Osteocyte (in vitro differentiated cells): ENCODE results near the gene NOL9. TPM values are rescaled to one million over a fixed set of nuclear protein-coding genes. Genes with fewer than 3 reads are reported as not detected.
A peak's percentile ranks its signal among the peaks of the same experiment; 100 is the strongest.

Source experiments
- DNase-seq: peaks from one replicate; pipeline ENCODE4 v3.0.0; 2021; ENCODE audit warnings: mixed read lengths; ENCODE audit not compliant: unreplicated experiment; ENCODE audit errors: extremely low spot score
- H3K27ac Mint-ChIP-seq: one replicate; pipeline ENCODE4 v1.8.0; 2021; ENCODE audit warnings: mild to moderate bottlenecking, mixed read lengths; ENCODE audit not compliant: unreplicated experiment
- H3K27me3 Mint-ChIP-seq: one replicate; pipeline ENCODE4 v1.8.0; 2021; ENCODE audit warnings: mixed read lengths; ENCODE audit not compliant: unreplicated experiment
- H3K36me3 Mint-ChIP-seq: one replicate; pipeline ENCODE4 v1.8.0; 2021; ENCODE audit warnings: mixed read lengths; ENCODE audit not compliant: unreplicated experiment
- H3K4me1 Mint-ChIP-seq: one replicate; pipeline ENCODE4 v1.8.0; 2021; ENCODE audit warnings: mixed read lengths; ENCODE audit not compliant: unreplicated experiment
- H3K4me3 Mint-ChIP-seq: one replicate; pipeline ENCODE4 v1.8.0; 2021; ENCODE audit warnings: mild to moderate bottlenecking, moderate library complexity, mixed read lengths; ENCODE audit not compliant: unreplicated experiment
- H3K9me3 Mint-ChIP-seq: one replicate; pipeline ENCODE4 v1.8.0; 2021; ENCODE audit warnings: mixed read lengths; ENCODE audit not compliant: unreplicated experiment
- total RNA-seq: library from RNA; stranded (reverse); gene quantifications from 2 replicates; pipeline ENCODE4 v1.2.1, GENCODE V29; 2021
- TF ChIP-seq, protein P1 (sequence below): fragments of 200-600 bp; sonication (generic); IDR thresholded peaks from 2 replicates; pipeline ENCODE4 v1.5.0; 2021; ENCODE audit warnings: antibody characterized with exemption, mild to moderate bottlenecking, moderate library complexity

Gene NOL9
- total RNA-seq, 1 donor from 2014 or later, result 33.5 TPM

DNA sequence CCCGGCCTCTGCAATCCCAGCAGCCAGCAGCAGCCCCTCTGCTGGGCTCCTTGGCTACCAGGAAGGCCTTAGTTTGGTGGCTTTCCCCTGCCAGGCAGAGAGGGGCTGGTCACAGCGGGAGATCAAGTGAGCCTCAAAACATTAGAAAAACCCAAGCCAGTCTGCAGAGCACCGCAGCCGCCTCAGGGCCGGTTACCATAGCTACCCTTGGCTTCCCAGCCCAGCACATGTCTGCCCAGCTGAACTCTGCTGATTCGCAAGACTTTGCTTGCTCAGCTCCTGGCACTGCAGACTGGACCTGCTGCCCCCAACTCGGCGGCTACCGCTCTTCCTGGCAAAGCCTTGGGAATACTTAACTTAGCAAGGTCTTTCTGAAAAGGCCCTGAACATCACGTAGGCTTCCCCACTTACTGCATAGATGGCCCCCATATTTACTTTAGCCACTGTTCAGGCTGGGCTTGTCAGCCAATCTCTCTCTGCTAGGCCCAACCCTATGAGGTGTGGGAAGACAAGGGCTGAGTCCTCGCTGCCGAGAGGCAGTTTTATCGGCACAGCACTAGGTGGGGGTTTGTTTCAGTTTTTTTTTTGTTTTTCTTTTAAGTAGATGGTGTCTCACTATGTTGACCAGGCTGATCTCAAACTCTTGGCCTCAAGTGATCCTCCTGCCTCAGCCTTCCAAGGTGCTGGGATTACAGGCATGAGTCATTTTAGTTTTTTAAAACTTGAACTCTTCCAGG, 34.2 kb downstream of the NOL9 start:
- H3K4me1 Mint-ChIP-seq, result peaks cover 54% of the 10 kb centered on the region
- peak overlapping the region; percentile 42 for H3K4me3 Mint-ChIP-seq
- H3K27me3 Mint-ChIP-seq, result no peaks in the 10 kb centered on the region
- peak; percentile 93 for DNase-seq
- no peaks in the 10 kb centered on the region for H3K36me3 Mint-ChIP-seq
- TF ChIP-seq, protein P1, sequence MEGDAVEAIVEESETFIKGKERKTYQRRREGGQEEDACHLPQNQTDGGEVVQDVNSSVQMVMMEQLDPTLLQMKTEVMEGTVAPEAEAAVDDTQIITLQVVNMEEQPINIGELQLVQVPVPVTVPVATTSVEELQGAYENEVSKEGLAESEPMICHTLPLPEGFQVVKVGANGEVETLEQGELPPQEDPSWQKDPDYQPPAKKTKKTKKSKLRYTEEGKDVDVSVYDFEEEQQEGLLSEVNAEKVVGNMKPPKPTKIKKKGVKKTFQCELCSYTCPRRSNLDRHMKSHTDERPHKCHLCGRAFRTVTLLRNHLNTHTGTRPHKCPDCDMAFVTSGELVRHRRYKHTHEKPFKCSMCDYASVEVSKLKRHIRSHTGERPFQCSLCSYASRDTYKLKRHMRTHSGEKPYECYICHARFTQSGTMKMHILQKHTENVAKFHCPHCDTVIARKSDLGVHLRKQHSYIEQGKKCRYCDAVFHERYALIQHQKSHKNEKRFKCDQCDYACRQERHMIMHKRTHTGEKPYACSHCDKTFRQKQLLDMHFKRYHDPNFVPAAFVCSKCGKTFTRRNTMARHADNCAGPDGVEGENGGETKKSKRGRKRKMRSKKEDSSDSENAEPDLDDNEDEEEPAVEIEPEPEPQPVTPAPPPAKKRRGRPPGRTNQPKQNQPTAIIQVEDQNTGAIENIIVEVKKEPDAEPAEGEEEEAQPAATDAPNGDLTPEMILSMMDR, result no peak
- H3K27ac Mint-ChIP-seq, result peak overlapping the region; percentile 88
- no peaks in the 10 kb centered on the region for H3K9me3 Mint-ChIP-seq

- TF ChIP-seq, protein P1, result no peak
- Mint-ChIP-seq H3K27ac (peak overlapping the region; percentile 88), H3K4me3 (peak overlapping the region; percentile 42), H3K36me3 (no peaks in the 10 kb centered on the region), H3K27me3 (no peaks in the 10 kb centered on the region), H3K9me3 (no peaks in the 10 kb centered on the region), H3K4me1 (peaks cover 54% of the 10 kb centered on the region)
- no peak for DNase-seq
These were observed 34.8 kb downstream of the NOL9 start for GRCh38 chr1:6519491-6519934.

DNA sequence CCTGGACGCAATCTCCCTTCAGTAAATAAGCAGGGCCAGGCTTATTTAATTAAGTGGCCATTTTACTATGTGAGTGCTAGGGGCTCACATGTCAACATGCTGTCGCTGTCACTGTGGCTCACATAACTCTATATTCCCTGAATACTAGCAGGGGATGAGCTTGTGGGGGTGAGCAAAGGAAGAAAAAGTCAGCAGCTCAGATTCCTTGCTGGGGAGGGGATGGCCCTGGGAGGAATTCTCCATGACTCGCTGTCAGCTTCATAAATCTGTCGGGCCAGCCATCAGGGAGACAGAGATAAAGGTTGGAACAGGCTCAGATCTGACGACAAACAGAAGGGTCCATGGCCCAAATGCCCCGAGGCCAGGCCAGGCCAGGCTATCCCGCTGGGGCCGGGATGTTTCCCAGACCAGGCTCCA, 36.9 kb downstream of the NOL9 start:
- Mint-ChIP-seq H3K9me3 (no peaks in the 10 kb centered on the region), H3K4me3 (no peak overlapping the region), H3K4me1 (peaks cover 64% of the 10 kb centered on the region), H3K27me3 (no peaks in the 10 kb centered on the region), H3K27ac (peak overlapping the region; percentile 50), H3K36me3 (no peaks in the 10 kb centered on the region)
- no peak for DNase-seq
- TF ChIP-seq, protein P1, result no peak

DNA sequence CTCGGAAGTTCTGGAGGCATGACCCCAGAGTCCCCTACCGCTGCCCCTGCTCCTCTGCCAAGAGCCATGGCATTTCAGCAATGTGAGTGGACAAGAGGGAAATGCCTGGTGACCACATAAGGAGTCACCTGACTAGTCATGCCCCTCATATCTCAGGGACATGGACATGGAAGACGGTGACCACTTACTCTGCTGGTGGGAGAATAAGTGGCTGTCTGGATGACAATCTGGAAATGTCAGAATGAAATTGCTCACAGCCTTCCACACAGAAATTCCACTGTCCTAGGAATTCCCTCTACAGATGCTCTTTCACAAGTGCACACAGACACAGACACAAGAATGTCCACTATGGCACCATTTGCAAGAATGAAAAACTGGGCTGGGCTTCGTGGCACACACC, 38.5 kb downstream of the NOL9 start:
- H3K4me1 Mint-ChIP-seq, result peaks cover 65% of the 10 kb centered on the region

GRCh38 chr1:6513320-6513801, 41.0 kb downstream of the NOL9 start:
- Mint-ChIP-seq H3K36me3 (no peaks in the 10 kb centered on the region), H3K4me1 (peaks cover 42% of the 10 kb centered on the region), H3K9me3 (no peaks in the 10 kb centered on the region), H3K27ac (peak overlapping the region; percentile 69), H3K4me3 (no peak overlapping the region), H3K27me3 (no peaks in the 10 kb centered on the region)
- TF ChIP-seq, protein P1, result no peak
- no peak for DNase-seq

More for the DNA sequence above, 38.5 kb downstream of the NOL9 start:
- Mint-ChIP-seq H3K27ac (no peak overlapping the region), H3K36me3 (no peaks in the 10 kb centered on the region), H3K27me3 (no peaks in the 10 kb centered on the region), H3K4me3 (no peak overlapping the region), H3K9me3 (no peaks in the 10 kb centered on the region)
- TF ChIP-seq, protein P1, result no peak
- no peak for DNase-seq
